SK-N-SH treated with all-trans-retinoic acid at 6 μM for 48 hours (cell line): ENCODE results near the gene PDIA5.

Experiments
- PPARA ChIP-seq: fragments of 250-450 bp; sonication (Bioruptor Pico); IDR thresholded peaks from 2 replicates; pipeline ENCODE4 v1.5.0; 2020; ENCODE audit warnings: mild to moderate bottlenecking, borderline replicate concordance
- TCF4 ChIP-seq: fragments of 250-450 bp; sonication (Bioruptor Pico); IDR thresholded peaks from 2 replicates; pipeline ENCODE4 v1.8.0; 2021; ENCODE audit warnings: mild to moderate bottlenecking, moderate library complexity, borderline replicate concordance
- TOX ChIP-seq: fragments of 250-450 bp; sonication (Bioruptor Pico); IDR thresholded peaks from 2 replicates; pipeline ENCODE4 v1.8.0; 2021; ENCODE audit warnings: mild to moderate bottlenecking, moderate library complexity, borderline replicate concordance
- ZFP30 ChIP-seq: fragments of 450-650 bp; formaldehyde crosslinking; IDR thresholded peaks from 2 replicates; pipeline ENCODE4 v1.5.0; 2022; ENCODE audit warnings: mild to moderate bottlenecking, moderate library complexity
- TF ChIP-seq, protein P1 (sequence below): fragments of 250-450 bp; sonication (Bioruptor Pico); IDR thresholded peaks from 2 replicates; pipeline ENCODE4 v1.5.0; 2020; ENCODE audit warnings: mild to moderate bottlenecking, moderate library complexity
- TF ChIP-seq, protein P2 (sequence below): fragments of 250-450 bp; sonication (Bioruptor Pico); IDR thresholded peaks from 2 replicates; pipeline ENCODE4 v1.5.1; 2020; ENCODE audit warnings: low read depth, mild to moderate bottlenecking, moderate library complexity
- TF ChIP-seq, protein P3 (sequence below): fragments of 250-450 bp; sonication (Bioruptor Pico); IDR thresholded peaks from 2 replicates; pipeline ENCODE4 v1.8.0; 2021; ENCODE audit warnings: low read depth, mild to moderate bottlenecking, moderate library complexity, borderline replicate concordance
- TF ChIP-seq, protein P4 (sequence below): fragments of 250-450 bp; sonication (Bioruptor Pico); IDR thresholded peaks from 2 replicates; pipeline ENCODE4 v1.8.0; 2020; ENCODE audit warnings: mild to moderate bottlenecking, moderate library complexity, borderline replicate concordance

DNA sequence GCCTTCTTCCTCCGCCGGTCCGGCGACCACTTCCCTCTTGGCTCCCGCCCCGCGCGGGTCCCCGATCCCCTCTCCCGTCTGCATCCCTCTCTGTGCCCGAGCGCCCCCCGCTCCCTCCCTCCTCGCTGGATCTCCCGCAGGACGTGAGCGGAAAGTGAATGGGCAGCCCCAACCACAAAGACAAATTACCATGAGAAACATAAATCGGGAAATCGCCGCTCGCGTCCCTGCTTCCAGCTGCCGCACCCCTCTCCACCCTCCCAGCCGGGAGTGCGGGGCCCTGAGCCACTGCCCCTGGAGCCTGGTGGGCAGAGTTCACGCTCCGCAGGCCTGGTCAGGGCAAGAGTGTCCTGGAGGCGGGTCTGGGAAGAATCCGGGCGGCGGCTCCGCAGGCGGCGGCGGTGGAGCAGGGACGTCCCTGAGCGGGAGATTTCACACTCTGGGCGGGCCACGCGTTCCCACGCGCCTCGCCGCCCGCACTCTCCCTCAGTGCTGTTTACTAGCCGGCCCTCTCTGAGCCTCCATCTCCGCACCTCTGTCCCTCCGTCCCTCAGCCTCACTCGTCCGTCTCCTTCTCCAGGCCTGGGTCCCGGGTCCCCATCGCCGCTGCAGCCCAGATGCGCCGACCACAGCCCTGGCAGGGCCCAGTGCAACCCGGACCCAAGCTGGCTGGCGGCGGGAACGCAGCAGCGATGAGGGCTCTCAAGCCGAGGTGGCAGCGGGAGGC is 40.1 kb upstream of the PDIA5 start:
- TF ChIP-seq, protein P1, sequence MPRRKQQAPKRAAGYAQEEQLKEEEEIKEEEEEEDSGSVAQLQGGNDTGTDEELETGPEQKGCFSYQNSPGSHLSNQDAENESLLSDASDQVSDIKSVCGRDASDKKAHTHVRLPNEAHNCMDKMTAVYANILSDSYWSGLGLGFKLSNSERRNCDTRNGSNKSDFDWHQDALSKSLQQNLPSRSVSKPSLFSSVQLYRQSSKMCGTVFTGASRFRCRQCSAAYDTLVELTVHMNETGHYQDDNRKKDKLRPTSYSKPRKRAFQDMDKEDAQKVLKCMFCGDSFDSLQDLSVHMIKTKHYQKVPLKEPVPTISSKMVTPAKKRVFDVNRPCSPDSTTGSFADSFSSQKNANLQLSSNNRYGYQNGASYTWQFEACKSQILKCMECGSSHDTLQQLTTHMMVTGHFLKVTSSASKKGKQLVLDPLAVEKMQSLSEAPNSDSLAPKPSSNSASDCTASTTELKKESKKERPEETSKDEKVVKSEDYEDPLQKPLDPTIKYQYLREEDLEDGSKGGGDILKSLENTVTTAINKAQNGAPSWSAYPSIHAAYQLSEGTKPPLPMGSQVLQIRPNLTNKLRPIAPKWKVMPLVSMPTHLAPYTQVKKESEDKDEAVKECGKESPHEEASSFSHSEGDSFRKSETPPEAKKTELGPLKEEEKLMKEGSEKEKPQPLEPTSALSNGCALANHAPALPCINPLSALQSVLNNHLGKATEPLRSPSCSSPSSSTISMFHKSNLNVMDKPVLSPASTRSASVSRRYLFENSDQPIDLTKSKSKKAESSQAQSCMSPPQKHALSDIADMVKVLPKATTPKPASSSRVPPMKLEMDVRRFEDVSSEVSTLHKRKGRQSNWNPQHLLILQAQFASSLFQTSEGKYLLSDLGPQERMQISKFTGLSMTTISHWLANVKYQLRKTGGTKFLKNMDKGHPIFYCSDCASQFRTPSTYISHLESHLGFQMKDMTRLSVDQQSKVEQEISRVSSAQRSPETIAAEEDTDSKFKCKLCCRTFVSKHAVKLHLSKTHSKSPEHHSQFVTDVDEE = no peak
- TF ChIP-seq TOX (CRISPR knock-in tag) (no peak), PPARA (CRISPR knock-in tag) (no peak), TCF4 (no peak), ZFP30 (CRISPR knock-in tag) (no peak)
- TF ChIP-seq, protein P2, sequence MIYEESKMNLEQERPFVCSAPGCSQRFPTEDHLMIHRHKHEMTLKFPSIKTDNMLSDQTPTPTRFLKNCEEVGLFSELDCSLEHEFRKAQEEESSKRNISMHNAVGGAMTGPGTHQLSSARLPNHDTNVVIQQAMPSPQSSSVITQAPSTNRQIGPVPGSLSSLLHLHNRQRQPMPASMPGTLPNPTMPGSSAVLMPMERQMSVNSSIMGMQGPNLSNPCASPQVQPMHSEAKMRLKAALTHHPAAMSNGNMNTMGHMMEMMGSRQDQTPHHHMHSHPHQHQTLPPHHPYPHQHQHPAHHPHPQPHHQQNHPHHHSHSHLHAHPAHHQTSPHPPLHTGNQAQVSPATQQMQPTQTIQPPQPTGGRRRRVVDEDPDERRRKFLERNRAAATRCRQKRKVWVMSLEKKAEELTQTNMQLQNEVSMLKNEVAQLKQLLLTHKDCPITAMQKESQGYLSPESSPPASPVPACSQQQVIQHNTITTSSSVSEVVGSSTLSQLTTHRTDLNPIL (CRISPR knock-in tag) = no peak
- TF ChIP-seq, protein P3, sequence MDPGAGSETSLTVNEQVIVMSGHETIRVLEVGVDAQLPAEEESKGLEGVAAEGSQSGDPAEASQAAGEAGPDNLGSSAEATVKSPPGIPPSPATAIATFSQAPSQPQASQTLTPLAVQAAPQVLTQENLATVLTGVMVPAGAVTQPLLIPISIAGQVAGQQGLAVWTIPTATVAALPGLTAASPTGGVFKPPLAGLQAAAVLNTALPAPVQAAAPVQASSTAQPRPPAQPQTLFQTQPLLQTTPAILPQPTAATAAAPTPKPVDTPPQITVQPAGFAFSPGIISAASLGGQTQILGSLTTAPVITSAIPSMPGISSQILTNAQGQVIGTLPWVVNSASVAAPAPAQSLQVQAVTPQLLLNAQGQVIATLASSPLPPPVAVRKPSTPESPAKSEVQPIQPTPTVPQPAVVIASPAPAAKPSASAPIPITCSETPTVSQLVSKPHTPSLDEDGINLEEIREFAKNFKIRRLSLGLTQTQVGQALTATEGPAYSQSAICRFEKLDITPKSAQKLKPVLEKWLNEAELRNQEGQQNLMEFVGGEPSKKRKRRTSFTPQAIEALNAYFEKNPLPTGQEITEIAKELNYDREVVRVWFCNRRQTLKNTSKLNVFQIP (CRISPR knock-in tag) = no peak
- TF ChIP-seq, protein P4, sequence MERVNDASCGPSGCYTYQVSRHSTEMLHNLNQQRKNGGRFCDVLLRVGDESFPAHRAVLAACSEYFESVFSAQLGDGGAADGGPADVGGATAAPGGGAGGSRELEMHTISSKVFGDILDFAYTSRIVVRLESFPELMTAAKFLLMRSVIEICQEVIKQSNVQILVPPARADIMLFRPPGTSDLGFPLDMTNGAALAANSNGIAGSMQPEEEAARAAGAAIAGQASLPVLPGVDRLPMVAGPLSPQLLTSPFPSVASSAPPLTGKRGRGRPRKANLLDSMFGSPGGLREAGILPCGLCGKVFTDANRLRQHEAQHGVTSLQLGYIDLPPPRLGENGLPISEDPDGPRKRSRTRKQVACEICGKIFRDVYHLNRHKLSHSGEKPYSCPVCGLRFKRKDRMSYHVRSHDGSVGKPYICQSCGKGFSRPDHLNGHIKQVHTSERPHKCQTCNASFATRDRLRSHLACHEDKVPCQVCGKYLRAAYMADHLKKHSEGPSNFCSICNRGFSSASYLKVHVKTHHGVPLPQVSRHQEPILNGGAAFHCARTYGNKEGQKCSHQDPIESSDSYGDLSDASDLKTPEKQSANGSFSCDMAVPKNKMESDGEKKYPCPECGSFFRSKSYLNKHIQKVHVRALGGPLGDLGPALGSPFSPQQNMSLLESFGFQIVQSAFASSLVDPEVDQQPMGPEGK (CRISPR knock-in tag) = no peak
